GM23248 (cell line): ENCODE measurements around the gene KLHL3. TPM values are rescaled to one million over a fixed set of nuclear protein-coding genes. Genes with fewer than 3 reads are reported as not detected.

Experiments used
- DNase-seq: peaks from one replicate; pipeline ENCODE4 v3.0.0-alpha.2; 2015
- H2AFZ ChIP-seq: fragments of 200-600 bp; sonication (generic); 2 replicates; pipeline ENCODE4 v1.6.1; 2016; ENCODE audit warnings: antibody characterized with exemption
- H3F3A ChIP-seq: fragments of 200-600 bp; sonication (generic); 2 replicates; pipeline ENCODE4 v1.6.1; 2016; ENCODE audit warnings: mild to moderate bottlenecking, antibody characterized with exemption, mixed run types; ENCODE audit not compliant: insufficient read depth
- H3K27ac ChIP-seq: fragments of 200-600 bp; sonication (generic); 2 replicates; pipeline ENCODE4 v1.5.1; 2016; ENCODE audit warnings: mild to moderate bottlenecking
- H3K27me3 ChIP-seq: fragments of 200-600 bp; sonication (generic); replicated peaks from 2 replicates; pipeline ENCODE4 v1.6.1; 2016; ENCODE audit warnings: mild to moderate bottlenecking; ENCODE audit not compliant: insufficient read depth
- H3K36me3 ChIP-seq: fragments of 200-600 bp; sonication (generic); 2 replicates; pipeline ENCODE4 v1.6.1; 2016; ENCODE audit warnings: low read depth, mild to moderate bottlenecking
- H3K4me1 ChIP-seq: fragments of 200-600 bp; sonication (generic); 2 replicates; pipeline ENCODE4 v1.6.1; 2016; ENCODE audit warnings: mild to moderate bottlenecking; ENCODE audit not compliant: insufficient read depth
- H3K4me2 ChIP-seq: fragments of 200-600 bp; sonication (generic); one replicate; pipeline ENCODE4 v1.6.1; 2016; ENCODE audit warnings: mild to moderate bottlenecking; ENCODE audit not compliant: unreplicated experiment
- H3K4me3 ChIP-seq: fragments of 200-600 bp; sonication (generic); 2 replicates; pipeline ENCODE4 v1.5.1; 2016; ENCODE audit warnings: mild to moderate bottlenecking
- H3K79me2 ChIP-seq: fragments of 200-600 bp; sonication (generic); 2 replicates; pipeline ENCODE4 v1.6.1; 2016; ENCODE audit warnings: mild to moderate bottlenecking; ENCODE audit not compliant: insufficient read depth
- H3K9ac ChIP-seq: fragments of 200-600 bp; sonication (generic); 2 replicates; pipeline ENCODE4 v1.6.1; 2016; ENCODE audit warnings: mild to moderate bottlenecking
- H3K9me2 ChIP-seq: fragments of 200-600 bp; sonication (generic); 2 replicates; pipeline ENCODE4 v1.6.1; 2016; ENCODE audit warnings: mixed run types, mild to moderate bottlenecking, moderate library complexity; ENCODE audit not compliant: insufficient read depth
- H3K9me3 ChIP-seq: fragments of 200-600 bp; sonication (generic); one replicate; pipeline ENCODE4 v1.6.1; 2017; ENCODE audit warnings: low read depth
- H4K20me1 ChIP-seq: fragments of 200-600 bp; sonication (generic); 2 replicates; pipeline ENCODE4 v1.6.0; 2016; ENCODE audit not compliant: insufficient read depth
- EZH2 ChIP-seq: fragments of 200-600 bp; sonication (generic); IDR thresholded peaks from 2 replicates; pipeline ENCODE4 v1.6.1; 2018; ENCODE audit warnings: antibody characterized with exemption, mild to moderate bottlenecking; ENCODE audit not compliant: insufficient read depth, poor library complexity, severe bottlenecking
- EZH2phosphoT487 ChIP-seq: fragments of 200-600 bp; sonication (generic); IDR thresholded peaks from 2 replicates; pipeline ENCODE4 v1.6.1; 2018; ENCODE audit warnings: antibody characterized with exemption, moderate library complexity, mild to moderate bottlenecking, low read depth; ENCODE audit not compliant: insufficient read depth
- WGBS, 2 experiments: methylation state at CpG; one replicate each; pipeline ENCODE4 v1.1.6; 2015 to 2017; ENCODE audit warnings: low lambda C conversion rate in 2 of 2, low coverage in 1 of 2; ENCODE audit errors: missing lambda C conversion rate in 2 of 2; 5-methylcytosine and 5-hydroxymethylcytosine counted together
- in situ Hi-C: fragments of 300-500 bp; cut with MboI; formaldehyde crosslinking; loops from 2 replicates; pipeline ENCODE4 v1.15.0; 2020
- polyA plus RNA-seq: library from polyadenylated mRNA; unstranded; fragments of >200 nt; fragmentation: Nextera tagmentation; extraction: Ambion mirVana; gene quantifications from 2 replicates; pipeline ENCODE4 v1.2.1, GENCODE V29; 2016
- total RNA-seq: library from RNA; depleted of rRNA; stranded (reverse); fragments of >200 nt; shearing (Covaris generic); gene quantifications from 2 replicates; pipeline ENCODE4 v1.2.3, GENCODE V29; 2014

The KLHL3 gene
- total and polyA plus RNA-seq, 2 experiments from 2014 or later: 1.1 to 1.3 TPM

- Histone ChIP-seq H3K4me2 (no peak overlapping the region), H3K9me2 (no peaks in the 10 kb centered on the region), H3K27me3 (no peaks in the 10 kb centered on the region), H2AFZ (no peak overlapping the region), H3K79me2 (no peaks in the 10 kb centered on the region), H3K9me3 (no peaks in the 10 kb centered on the region), H3K4me1 (peaks cover 13% of the 10 kb centered on the region; the same call in 1 of the 2 replicates), H4K20me1 (no peaks in the 10 kb centered on the region), H3K9ac (no peak overlapping the region), H3K4me3 (no peak overlapping the region), H3K27ac (no peak overlapping the region), H3F3A (no peaks in the 10 kb centered on the region), H3K36me3 (no peaks in the 10 kb centered on the region)
- in situ Hi-C loops: no loop called here
- WGBS, 2 experiments: 99 to 100% methylated on average over 4 of the region's 4 CpGs
- DNase-seq: no peak
- no peak for TF ChIP-seq EZH2
- TF ChIP-seq EZH2phosphoT487: no peak
Observed at GRCh38 chr5:137760294-137760693, 24.4 kb upstream of the KLHL3 start.

GRCh38 chr5:137758715-137759306 lies 22.9 kb upstream of the KLHL3 start:
- Histone ChIP-seq H3K27me3 (no peaks in the 10 kb centered on the region), H3K9me3 (no peaks in the 10 kb centered on the region), H3F3A (no peaks in the 10 kb centered on the region), H2AFZ (no peak overlapping the region), H4K20me1 (no peaks in the 10 kb centered on the region), H3K27ac (no peak overlapping the region), H3K36me3 (no peaks in the 10 kb centered on the region), H3K4me3 (no peak overlapping the region), H3K4me1 (peaks cover 13% of the 10 kb centered on the region; the same call in 1 of the 2 replicates), H3K79me2 (peaks cover 3% of the 10 kb centered on the region), H3K4me2 (no peak overlapping the region), H3K9ac (no peak overlapping the region), H3K9me2 (no peaks in the 10 kb centered on the region)
- peak; percentile 6 for DNase-seq
- in situ Hi-C loops: no loop called here
- no peak for TF ChIP-seq EZH2phosphoT487
- no peak for TF ChIP-seq EZH2
- 65% methylated on average over 6 of the region's 6 CpGs for WGBS, 2 experiments

- peaks cover 13% of the 10 kb centered on the region; the same call in 1 of the 2 replicates for H3K4me1 ChIP-seq
- no peaks in the 10 kb centered on the region for H3K27me3 ChIP-seq
- H3K79me2 ChIP-seq: peaks cover 10% of the 10 kb centered on the region
- WGBS, 2 experiments: 91% methylated on average over 4 of the region's 4 CpGs
- H3K9ac ChIP-seq: no peak overlapping the region
- DNase-seq: no peak
- no peak overlapping the region for H3K4me3 ChIP-seq
- H2AFZ ChIP-seq: no peak overlapping the region
- no peak for TF ChIP-seq EZH2phosphoT487
- no peak for TF ChIP-seq EZH2
- H3F3A ChIP-seq: no peaks in the 10 kb centered on the region
- no peak overlapping the region for H3K4me2 ChIP-seq
- H4K20me1 ChIP-seq: no peaks in the 10 kb centered on the region
- no peaks in the 10 kb centered on the region for H3K36me3 ChIP-seq
- in situ Hi-C loops: no loop called here
- H3K27ac ChIP-seq: no peak overlapping the region
- H3K9me2 ChIP-seq: no peaks in the 10 kb centered on the region
- no peaks in the 10 kb centered on the region for H3K9me3 ChIP-seq
Observed at GRCh38 chr5:137758121-137758520, 22.2 kb upstream of the KLHL3 start.

GRCh38 chr5:137757634-137758033 lies 21.7 kb upstream of the KLHL3 start:
- no peak overlapping the region for H3K4me2 ChIP-seq
- H3K27ac ChIP-seq: no peak overlapping the region
- H3K79me2 ChIP-seq: peaks cover 15% of the 10 kb centered on the region
- no peaks in the 10 kb centered on the region for H4K20me1 ChIP-seq
- peaks cover 13% of the 10 kb centered on the region; the same call in 1 of the 2 replicates for H3K4me1 ChIP-seq
- no peaks in the 10 kb centered on the region for H3K27me3 ChIP-seq
- no peak overlapping the region for H2AFZ ChIP-seq
- no peaks in the 10 kb centered on the region for H3K9me2 ChIP-seq
- TF ChIP-seq EZH2phosphoT487: no peak
- no peak for TF ChIP-seq EZH2
- no peaks in the 10 kb centered on the region for H3K36me3 ChIP-seq
- 93 to 95% methylated on average over 5 of the region's 5 CpGs for WGBS, 2 experiments
- H3K4me3 ChIP-seq: no peak overlapping the region
- no peak overlapping the region for H3K9ac ChIP-seq
- in situ Hi-C loops: no loop called here
- no peaks in the 10 kb centered on the region for H3K9me3 ChIP-seq
- no peaks in the 10 kb centered on the region for H3F3A ChIP-seq
- DNase-seq: no peak
